GM18526 (cell line): ENCODE data around the gene OLIG2.

Experiments
- POLR2A ChIP-seq: IDR thresholded peaks from 3 replicates; pipeline ENCODE4 v1.6.1; 2011; ENCODE audit not compliant: insufficient read length; ENCODE audit errors: extremely low read depth

The OLIG2 gene

DNA sequence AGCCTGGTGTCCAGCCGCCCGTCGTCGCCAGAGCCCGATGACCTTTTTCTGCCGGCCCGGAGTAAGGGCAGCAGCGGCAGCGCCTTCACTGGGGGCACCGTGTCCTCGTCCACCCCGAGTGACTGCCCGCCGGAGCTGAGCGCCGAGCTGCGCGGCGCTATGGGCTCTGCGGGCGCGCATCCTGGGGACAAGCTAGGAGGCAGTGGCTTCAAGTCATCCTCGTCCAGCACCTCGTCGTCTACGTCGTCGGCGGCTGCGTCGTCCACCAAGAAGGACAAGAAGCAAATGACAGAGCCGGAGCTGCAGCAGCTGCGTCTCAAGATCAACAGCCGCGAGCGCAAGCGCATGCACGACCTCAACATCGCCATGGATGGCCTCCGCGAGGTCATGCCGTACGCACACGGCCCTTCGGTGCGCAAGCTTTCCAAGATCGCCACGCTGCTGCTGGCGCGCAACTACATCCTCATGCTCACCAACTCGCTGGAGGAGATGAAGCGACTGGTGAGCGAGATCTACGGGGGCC, 1.2 kb downstream of the OLIG2 start:
- no peak for TF ChIP-seq POLR2A

GRCh38 chr21:33027401-33028286, 1.9 kb downstream of the OLIG2 start:
- TF ChIP-seq POLR2A = no peak

- TF ChIP-seq POLR2A = no peak
Observed at GRCh38 chr21:33028287-33028670, 2.5 kb downstream of the OLIG2 start.

DNA sequence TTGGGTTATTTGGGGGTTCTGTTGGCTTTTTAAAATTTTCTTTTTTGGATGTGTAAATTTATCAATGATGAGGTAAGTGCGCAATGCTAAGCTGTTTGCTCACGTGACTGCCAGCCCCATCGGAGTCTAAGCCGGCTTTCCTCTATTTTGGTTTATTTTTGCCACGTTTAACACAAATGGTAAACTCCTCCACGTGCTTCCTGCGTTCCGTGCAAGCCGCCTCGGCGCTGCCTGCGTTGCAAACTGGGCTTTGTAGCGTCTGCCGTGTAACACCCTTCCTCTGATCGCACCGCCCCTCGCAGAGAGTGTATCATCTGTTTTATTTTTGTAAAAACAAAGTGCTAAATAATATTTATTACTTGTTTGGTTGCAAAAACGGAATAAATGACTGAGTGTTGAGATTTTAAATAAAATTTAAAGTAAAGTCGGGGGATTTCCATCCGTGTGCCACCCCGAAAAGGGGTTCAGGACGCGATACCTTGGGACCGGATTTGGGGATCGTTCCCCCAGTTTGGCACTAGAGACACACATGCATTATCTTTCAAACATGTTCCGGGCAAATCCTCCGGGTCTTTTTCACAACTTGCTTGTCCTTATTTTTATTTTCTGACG, 3.1 kb downstream of the OLIG2 start:
- TF ChIP-seq POLR2A = no peak

GRCh38 chr21:33029385-33029921, 3.7 kb downstream of the OLIG2 start:
- TF ChIP-seq POLR2A = no peak

DNA sequence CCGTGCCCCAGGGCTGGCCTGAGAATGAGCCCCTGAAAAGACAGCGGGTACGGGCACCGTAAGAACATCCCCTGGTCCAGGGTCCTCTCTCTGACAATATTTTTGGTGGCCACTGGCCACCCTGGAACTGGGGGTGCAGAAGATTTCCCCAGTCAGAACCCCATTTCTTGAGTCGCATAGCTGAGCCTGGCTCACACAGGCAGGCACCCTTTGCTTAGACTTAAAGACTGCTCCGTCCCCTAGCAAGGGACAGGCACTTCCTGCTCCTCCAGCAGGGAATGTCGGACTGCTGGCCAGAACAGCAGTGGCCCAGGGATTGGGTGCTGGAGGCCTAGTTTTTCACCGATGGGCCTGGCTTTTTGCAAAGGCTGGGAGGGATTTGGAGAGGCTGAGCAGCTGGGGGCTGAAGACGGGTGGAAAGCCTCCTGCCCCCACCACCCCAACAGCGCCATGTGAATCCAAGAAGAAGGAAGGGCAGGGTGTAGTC, 4.3 kb downstream of the OLIG2 start:
- TF ChIP-seq POLR2A = no peak

DNA sequence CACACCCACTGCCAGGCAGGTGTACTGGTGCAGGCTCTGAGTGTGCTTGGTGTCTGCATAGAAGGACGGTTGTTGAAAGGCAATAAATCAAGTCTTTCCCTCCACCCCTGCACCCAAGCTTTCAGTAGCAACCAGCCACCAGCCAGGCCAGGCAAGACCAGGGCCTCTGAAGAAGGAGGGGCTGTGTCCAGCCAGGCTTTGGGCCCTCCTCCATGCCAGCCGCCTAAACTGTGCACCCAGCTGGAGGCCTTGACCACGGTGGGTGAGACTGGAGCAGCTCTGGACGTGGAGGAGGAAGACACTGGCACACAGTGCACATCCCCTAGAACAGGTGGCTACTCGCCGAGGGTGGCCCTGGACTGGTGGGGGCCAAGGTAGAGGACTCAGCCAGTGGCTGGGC, 4.9 kb downstream of the OLIG2 start:
- TF ChIP-seq POLR2A = no peak

DNA sequence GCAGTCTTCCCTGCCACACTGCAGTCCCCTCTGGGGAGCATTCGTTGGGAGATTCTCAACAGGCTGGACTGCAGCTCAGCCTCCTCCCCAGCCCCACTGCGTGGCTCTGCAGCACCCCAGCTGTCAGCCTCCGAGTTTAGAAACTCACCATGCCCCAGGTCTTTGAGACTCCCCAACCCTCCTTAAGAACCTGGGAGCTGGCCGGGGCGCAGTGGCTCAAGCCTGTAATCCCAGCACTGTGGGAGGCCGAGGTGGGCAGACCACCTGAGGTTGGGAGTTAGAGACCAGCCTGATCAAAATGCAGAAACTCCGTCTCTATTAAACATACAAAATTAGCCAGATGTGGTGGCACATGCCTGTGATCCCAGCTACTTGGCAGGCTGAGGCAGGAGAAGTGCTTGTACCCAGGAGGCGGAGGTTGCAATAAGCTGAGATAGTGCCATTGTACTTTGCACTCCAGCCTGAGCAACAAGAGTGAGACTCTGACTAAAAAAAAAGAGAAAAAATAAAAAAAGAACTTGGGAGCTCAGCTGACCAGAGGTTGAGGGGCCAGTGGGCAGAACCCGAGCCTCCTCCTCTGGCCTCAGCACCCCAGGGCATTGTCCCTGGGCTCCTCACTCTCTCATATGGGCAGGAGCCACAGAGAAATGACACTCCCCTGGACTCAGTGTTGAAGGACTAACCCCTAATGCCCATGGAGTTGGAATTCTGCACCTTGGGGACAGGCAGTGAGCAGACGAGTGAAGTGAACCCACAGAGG, 5.6 kb downstream of the OLIG2 start:
- TF ChIP-seq POLR2A = no peak

DNA sequence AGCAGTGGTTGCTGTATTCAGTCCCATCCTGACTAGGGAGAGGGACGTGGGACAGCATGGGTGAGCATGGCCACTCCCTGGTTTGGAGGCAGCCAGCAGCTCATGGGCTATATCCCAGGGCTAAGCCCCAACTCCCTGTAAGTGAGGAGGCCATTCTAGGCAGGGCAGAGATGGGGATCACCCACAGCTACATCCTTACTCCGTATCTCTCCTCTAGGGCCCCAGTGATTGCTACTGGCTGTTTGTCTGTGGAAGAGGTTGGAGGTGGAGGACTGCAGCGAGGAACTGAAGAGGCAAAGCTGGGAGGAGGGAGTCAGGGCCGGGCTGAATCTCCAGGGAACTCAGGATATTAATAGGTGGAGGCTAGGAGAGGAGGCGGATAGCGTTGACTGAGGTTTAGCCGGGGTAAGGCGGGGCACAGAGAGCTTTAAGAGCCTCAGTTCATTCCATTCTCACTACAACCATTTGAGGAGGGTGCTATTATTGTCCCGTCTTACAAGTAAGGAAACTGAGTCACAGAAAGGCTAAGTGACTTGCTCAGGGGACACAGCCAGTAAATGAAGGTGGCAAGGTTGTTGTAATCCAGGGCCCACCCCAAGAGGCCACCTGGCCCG, 6.8 kb downstream of the OLIG2 start:
- no peak for TF ChIP-seq POLR2A

- TF ChIP-seq POLR2A = no peak
Observed at GRCh38 chr21:33033094-33033951, 7.6 kb downstream of the OLIG2 start.

DNA sequence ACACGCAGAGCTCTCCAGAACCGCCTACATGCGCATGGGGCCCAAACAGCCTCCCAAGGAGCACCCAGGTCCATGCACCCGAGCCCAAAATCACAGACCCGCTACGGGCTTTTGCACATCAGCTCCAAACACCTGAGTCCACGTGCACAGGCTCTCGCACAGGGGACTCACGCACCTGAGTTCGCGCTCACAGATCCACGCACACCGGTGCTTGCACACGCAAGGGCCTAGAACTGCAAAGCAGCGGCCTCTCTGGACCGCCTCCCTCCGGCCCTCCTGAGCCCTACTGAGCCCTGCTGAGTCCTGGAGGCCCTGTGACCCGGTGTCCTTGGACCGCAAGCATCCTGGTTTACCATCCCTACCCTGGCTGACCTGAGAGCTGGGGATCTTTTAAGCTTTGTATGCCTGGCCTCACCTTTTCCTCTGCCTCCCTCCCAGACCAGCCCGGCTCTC, 8.3 kb downstream of the OLIG2 start:
- TF ChIP-seq POLR2A = no peak

DNA sequence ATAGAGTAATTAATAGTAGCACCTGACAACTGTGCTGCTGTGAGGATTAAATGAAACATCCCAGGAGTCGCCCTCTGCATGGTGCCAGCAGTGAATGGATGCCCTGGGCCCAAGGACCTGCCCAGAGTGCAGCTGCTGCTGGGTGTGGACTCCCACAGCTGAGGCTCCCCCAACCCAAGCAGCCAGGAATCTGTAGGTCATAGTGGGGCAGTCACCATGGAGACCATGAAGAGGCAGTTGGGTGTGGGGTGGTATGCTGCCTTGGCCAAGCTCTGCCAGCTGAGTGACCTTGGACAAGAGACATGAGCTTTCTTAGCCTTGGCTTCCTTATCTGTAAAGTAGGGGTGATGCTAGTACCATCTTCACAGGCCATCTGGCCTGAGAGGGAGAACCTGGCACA, 9.4 kb downstream of the OLIG2 start:
- no peak for TF ChIP-seq POLR2A

DNA sequence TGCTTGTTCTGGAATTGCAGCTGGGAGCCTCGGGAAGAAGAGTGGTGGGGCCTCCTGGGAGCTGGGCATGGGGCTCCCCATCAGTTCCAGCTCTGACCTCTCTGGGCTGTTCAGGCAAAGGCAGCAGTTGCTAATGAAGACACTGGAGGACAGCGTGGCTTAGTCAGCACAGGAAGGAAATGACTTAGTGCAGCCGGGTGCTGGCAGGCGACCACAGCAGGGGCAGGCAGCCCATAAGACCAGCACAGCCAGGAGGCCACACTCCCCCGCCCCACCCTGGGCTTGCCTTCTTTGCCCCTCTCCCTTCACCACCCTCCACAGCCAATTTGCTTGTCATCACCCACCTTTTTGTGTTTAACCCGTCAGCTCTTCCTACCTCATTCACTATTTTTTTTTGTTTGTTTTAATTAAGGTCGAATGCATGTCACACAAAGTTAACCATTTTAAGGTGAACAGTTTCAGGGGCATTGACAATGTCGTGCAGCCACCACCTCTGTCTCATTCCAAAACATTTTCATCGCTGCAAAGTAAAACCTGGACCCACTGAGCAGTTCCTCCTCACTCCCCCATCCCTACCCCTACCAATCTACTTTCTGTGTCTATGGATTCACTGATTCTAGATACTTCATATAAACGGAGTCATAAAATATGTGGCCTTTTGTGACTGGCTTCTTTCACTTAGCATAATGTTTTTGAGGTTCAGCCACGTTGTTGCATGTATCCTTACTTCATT, 10.9 kb downstream of the OLIG2 start:
- TF ChIP-seq POLR2A = no peak
